NB4 (cell line): ENCODE measurements around the gene CTNND2.
"Not testable (repeated sequence)": the region's sequence is repeated elsewhere in the genome, so short reads cannot be mapped to it uniquely, and the experiment has no call there.

Source experiments
- DNase-seq: peaks from one replicate; pipeline ENCODE4 v3.0.0; 2010; ENCODE audit warnings: low read depth
- H3K4me3 ChIP-seq: one replicate; pipeline ENCODE4 v1.5.1; 2011; ENCODE audit warnings: mild to moderate bottlenecking, low read depth, low read length, moderate library complexity
- CTCF ChIP-seq: IDR thresholded peaks from one replicate; pipeline ENCODE4 v1.5.1; 2012; ENCODE audit warnings: low read depth, low read length
- MAX ChIP-seq: IDR thresholded peaks from 2 replicates; pipeline ENCODE4 v1.6.1; 2011; ENCODE audit warnings: low read depth, low read length
- MYC ChIP-seq: IDR thresholded peaks from 2 replicates; pipeline ENCODE4 v1.6.1; 2011; ENCODE audit warnings: low read depth, low read length
- POLR2A ChIP-seq: IDR thresholded peaks from 2 replicates; pipeline ENCODE4 v1.6.1; 2011; ENCODE audit warnings: mild to moderate bottlenecking; ENCODE audit not compliant: insufficient read length; ENCODE audit errors: extremely low read depth

CTNND2 gene

GRCh38 chr5:11415751-11416150 lies 488.5 kb downstream of the CTNND2 start:
- DNase-seq = no peak
- TF ChIP-seq MYC (no peak), MAX (no peak), CTCF (no peak), POLR2A (no peak)
- no peak overlapping the region for H3K4me3 ChIP-seq

- DNase-seq, H3K4me3 ChIP-seq: not testable (repeated sequence)
These were observed 489.5 kb downstream of the CTNND2 start for GRCh38 chr5:11414732-11415131.

GRCh38 chr5:11411621-11412020 lies 492.6 kb downstream of the CTNND2 start:
- no peak for DNase-seq
- H3K4me3 ChIP-seq = no peak overlapping the region
- TF ChIP-seq MYC (no peak), MAX (no peak), POLR2A (no peak), CTCF (no peak)

- DNase-seq = no peak
- H3K4me3 ChIP-seq = no peak overlapping the region
- TF ChIP-seq MYC (no peak), MAX (no peak), POLR2A (no peak), CTCF (no peak)
These were observed 496.6 kb downstream of the CTNND2 start for GRCh38 chr5:11407556-11408145.

GRCh38 chr5:11400316-11400715 lies 503.9 kb downstream of the CTNND2 start:
- TF ChIP-seq POLR2A (no peak), MAX (no peak), CTCF (no peak), MYC (no peak)
- no peak overlapping the region for H3K4me3 ChIP-seq
- DNase-seq = no peak

- no peak for TF ChIP-seq MAX
- no peak for DNase-seq
- H3K4me3 ChIP-seq = no peak overlapping the region
These were observed 505.5 kb downstream of the CTNND2 start for GRCh38 chr5:11398728-11399127.

GRCh38 chr5:11397549-11397948 lies 506.7 kb downstream of the CTNND2 start:
- DNase-seq = no peak
- TF ChIP-seq POLR2A (no peak), MYC (no peak), CTCF (no peak), MAX (no peak)
- H3K4me3 ChIP-seq = no peak overlapping the region
